PC-9 (cell line): ENCODE results near the gene GNAO1. TPM values are rescaled to one million over a fixed set of nuclear protein-coding genes. Genes with fewer than 3 reads are reported as not detected.

Experiments used
- BruUV-seq: library from RNA; stranded (reverse); fragments of 400-500 nt; replicated peaks from 2 replicates; lab custom pipeline; 2021; lab: Mats Ljungman, UMichigan
- CTCF ChIA-PET: fragments of 300-600 bp; sonication (Branson Sonifier 250); formaldehyde crosslinking; loops from one replicate; lab custom pipeline; 2022; ENCODE audit warnings: antibody characterized with exemption; lab: Charles Lee
- POLR2A ChIA-PET: fragments of 300-600 bp; sonication (Branson Sonifier 250); formaldehyde crosslinking; loops from one replicate; lab custom pipeline; 2022; ENCODE audit warnings: antibody characterized with exemption; ENCODE audit not compliant: unreplicated experiment; lab: Charles Lee
- DNase-seq, 2 experiments: peaks; one replicate each; pipeline versions ENCODE4 v3.0.0 to v3.0.0-alpha.2; 2015 to 2022; ENCODE audit warnings: mixed read lengths in 1 of 2
- H2AFZ ChIP-seq: fragments of 200-600 bp; sonication (generic); 2 replicates; pipeline ENCODE4 v1.8.1; 2017; ENCODE audit warnings: antibody characterized with exemption
- H3F3A ChIP-seq: fragments of 200-600 bp; sonication (generic); 2 replicates; pipeline ENCODE4 v1.8.1; 2017; ENCODE audit warnings: antibody characterized with exemption, mild to moderate bottlenecking, low read depth; ENCODE audit not compliant: insufficient read depth
- H3K27ac ChIP-seq: fragments of 200-600 bp; sonication (generic); 2 replicates; pipeline ENCODE4 v1.6.1; 2016; ENCODE audit warnings: mixed run types
- H3K27me3 ChIP-seq: fragments of 200-600 bp; sonication (generic); 2 replicates; pipeline ENCODE4 v1.6.1; 2016; ENCODE audit warnings: low read depth, mixed run types; ENCODE audit not compliant: insufficient read depth
- H3K36me3 ChIP-seq: fragments of 200-600 bp; sonication (generic); 2 replicates; pipeline ENCODE4 v1.6.1; 2016; ENCODE audit warnings: low read depth, mixed run types
- H3K4me1 ChIP-seq: fragments of 200-600 bp; sonication (generic); replicated peaks from 2 replicates; pipeline ENCODE4 v1.6.1; 2016; ENCODE audit warnings: mixed run types; ENCODE audit not compliant: insufficient read depth
- H3K4me2 ChIP-seq: fragments of 200-600 bp; sonication (generic); 2 replicates; pipeline ENCODE4 v1.6.1; 2017; ENCODE audit warnings: mixed run types
- H3K4me3 ChIP-seq: fragments of 200-600 bp; sonication (generic); 2 replicates; pipeline ENCODE4 v1.6.1; 2016; ENCODE audit warnings: mixed run types
- H3K79me2 ChIP-seq: fragments of 200-600 bp; sonication (generic); 2 replicates; pipeline ENCODE4 v1.6.1; 2017; ENCODE audit warnings: low read depth, mixed run types
- H3K9me2 ChIP-seq: fragments of 200-600 bp; sonication (generic); 2 replicates; pipeline ENCODE4 v1.8.1; 2017; ENCODE audit warnings: mild to moderate bottlenecking; ENCODE audit not compliant: insufficient read depth
- H3K9me3 ChIP-seq: fragments of 200-600 bp; sonication (generic); 2 replicates; pipeline ENCODE4 v1.8.1; 2016; ENCODE audit warnings: low read depth; ENCODE audit not compliant: insufficient read depth
- H4K20me1 ChIP-seq: fragments of 200-600 bp; sonication (generic); 2 replicates; pipeline ENCODE4 v1.8.1; 2017; ENCODE audit not compliant: insufficient read depth
- EZH2 ChIP-seq: fragments of 200-600 bp; sonication (generic); IDR thresholded peaks from 2 replicates; pipeline ENCODE4 v1.8.0; 2017; ENCODE audit warnings: antibody characterized with exemption, low read depth
- intact Hi-C: fragments of 100-400 bp; cut with micrococcal nuclease; formaldehyde crosslinking; loops from one replicate; pipeline ENCODE4 v1.10.0; 2022; ENCODE audit not compliant: unreplicated experiment
- total RNA-seq: library from RNA; stranded (reverse); gene quantifications from 2 replicates; pipeline ENCODE4 v1.2.3, GENCODE V29; 2021
- TF ChIP-seq, protein P1 (sequence below): fragments of 200-600 bp; sonication (generic); conservative IDR thresholded peaks from 2 replicates; pipeline ENCODE4 v1.6.1; 2017; ENCODE audit warnings: mixed run types, antibody characterized with exemption, mild to moderate bottlenecking, moderate library complexity

The GNAO1 gene
- total RNA-seq, 1 experiment from 2014 or later, result 2.8 TPM

GRCh38 chr16:56354016-56354415 lies 162.7 kb downstream of the GNAO1 start:
- no peak overlapping the region for H3K4me2 ChIP-seq
- ChIA-PET POLR2A (no interaction called here), CTCF (no interaction called here)
- H3K36me3 ChIP-seq, result no peaks in the 10 kb centered on the region
- peaks cover 37% of the 10 kb centered on the region for H3K4me1 ChIP-seq
- peaks cover 7% of the 10 kb centered on the region for H3F3A ChIP-seq
- no peak overlapping the region for H3K27ac ChIP-seq
- no peak overlapping the region for H2AFZ ChIP-seq
- no peaks in the 10 kb centered on the region for H3K27me3 ChIP-seq
- DNase-seq, result peak in 1 of 2 experiments; percentile 20
- H3K4me3 ChIP-seq, result no peak overlapping the region
- no peaks in the 10 kb centered on the region for H4K20me1 ChIP-seq
- no peaks in the 10 kb centered on the region for H3K79me2 ChIP-seq
- H3K9me3 ChIP-seq, result no peaks in the 10 kb centered on the region
- TF ChIP-seq, protein P1, sequence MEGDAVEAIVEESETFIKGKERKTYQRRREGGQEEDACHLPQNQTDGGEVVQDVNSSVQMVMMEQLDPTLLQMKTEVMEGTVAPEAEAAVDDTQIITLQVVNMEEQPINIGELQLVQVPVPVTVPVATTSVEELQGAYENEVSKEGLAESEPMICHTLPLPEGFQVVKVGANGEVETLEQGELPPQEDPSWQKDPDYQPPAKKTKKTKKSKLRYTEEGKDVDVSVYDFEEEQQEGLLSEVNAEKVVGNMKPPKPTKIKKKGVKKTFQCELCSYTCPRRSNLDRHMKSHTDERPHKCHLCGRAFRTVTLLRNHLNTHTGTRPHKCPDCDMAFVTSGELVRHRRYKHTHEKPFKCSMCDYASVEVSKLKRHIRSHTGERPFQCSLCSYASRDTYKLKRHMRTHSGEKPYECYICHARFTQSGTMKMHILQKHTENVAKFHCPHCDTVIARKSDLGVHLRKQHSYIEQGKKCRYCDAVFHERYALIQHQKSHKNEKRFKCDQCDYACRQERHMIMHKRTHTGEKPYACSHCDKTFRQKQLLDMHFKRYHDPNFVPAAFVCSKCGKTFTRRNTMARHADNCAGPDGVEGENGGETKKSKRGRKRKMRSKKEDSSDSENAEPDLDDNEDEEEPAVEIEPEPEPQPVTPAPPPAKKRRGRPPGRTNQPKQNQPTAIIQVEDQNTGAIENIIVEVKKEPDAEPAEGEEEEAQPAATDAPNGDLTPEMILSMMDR, result no peak
- TF ChIP-seq EZH2, result no peak
- intact Hi-C loops, result loop anchor here (10.0 kb wide), 1 partner anchor 351 kb away; no protein-coding TSS in a partner anchor
- no TSS peak for BruUV-seq
- H3K9me2 ChIP-seq, result no peaks in the 10 kb centered on the region

DNA sequence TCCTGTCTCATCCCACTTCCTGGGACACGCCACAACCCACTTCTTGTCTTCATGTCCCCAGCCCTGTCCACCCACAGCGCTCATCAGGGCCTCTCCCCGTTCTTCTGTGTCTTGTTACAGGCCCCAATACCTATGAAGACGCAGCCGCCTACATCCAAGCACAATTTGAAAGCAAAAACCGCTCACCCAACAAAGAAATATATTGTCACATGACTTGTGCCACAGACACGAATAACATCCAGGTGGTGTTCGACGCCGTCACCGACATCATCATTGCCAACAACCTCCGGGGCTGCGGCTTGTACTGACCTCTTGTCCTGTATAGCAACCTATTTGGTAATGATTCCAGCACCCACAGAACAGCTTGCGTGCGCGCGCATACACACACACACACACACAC lies 163.5 kb downstream of the GNAO1 start:
- no peak for TF ChIP-seq EZH2
- TF ChIP-seq, protein P1, result no peak
- Histone ChIP-seq H3K4me1 (peaks cover 37% of the 10 kb centered on the region), H4K20me1 (no peaks in the 10 kb centered on the region), H3K9me3 (no peaks in the 10 kb centered on the region), H3F3A (peaks cover 9% of the 10 kb centered on the region), H3K9me2 (no peaks in the 10 kb centered on the region), H2AFZ (no peak overlapping the region), H3K27ac (no peak overlapping the region), H3K4me3 (no peak overlapping the region), H3K36me3 (no peaks in the 10 kb centered on the region), H3K4me2 (no peak overlapping the region), H3K79me2 (no peaks in the 10 kb centered on the region), H3K27me3 (no peaks in the 10 kb centered on the region)
- ChIA-PET CTCF (no interaction called here), POLR2A (interaction anchor here (0.6 kb wide), 1 partner anchor 31 kb away, joined by 7 read pairs; no protein-coding TSS in a partner anchor)
- BruUV-seq, result no TSS peak
- peak in 1 of 2 experiments; percentile 9 for DNase-seq
- intact Hi-C loops, result loop anchor here (10.0 kb wide), 1 partner anchor 350 kb away; no protein-coding TSS in a partner anchor

DNA sequence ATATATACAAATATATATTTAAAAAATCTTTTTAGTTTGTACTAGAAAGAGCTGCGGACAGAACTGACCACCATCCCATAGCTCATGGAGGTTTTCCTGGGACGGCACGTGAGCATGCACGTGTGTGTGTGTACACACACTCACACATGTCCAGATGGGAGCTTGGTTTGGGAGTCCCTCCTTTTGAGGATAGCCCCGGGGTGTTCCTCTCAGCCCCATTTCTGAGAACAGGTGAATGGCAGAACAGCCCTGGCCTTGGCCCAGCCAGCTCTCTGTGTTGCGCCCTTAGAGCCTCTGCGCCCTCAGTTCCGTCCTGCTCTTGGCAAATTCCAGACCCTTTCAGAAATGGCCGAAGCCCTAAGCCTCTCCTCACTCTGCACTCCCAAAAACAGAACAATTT lies 163.9 kb downstream of the GNAO1 start:
- Histone ChIP-seq H3K4me3 (no peak overlapping the region), H3F3A (peaks cover 14% of the 10 kb centered on the region), H2AFZ (no peak overlapping the region), H3K9me2 (no peaks in the 10 kb centered on the region), H3K4me2 (no peak overlapping the region), H3K79me2 (no peaks in the 10 kb centered on the region), H3K27ac (no peak overlapping the region), H3K36me3 (no peaks in the 10 kb centered on the region), H3K27me3 (no peaks in the 10 kb centered on the region), H4K20me1 (no peaks in the 10 kb centered on the region), H3K9me3 (no peaks in the 10 kb centered on the region), H3K4me1 (peaks cover 37% of the 10 kb centered on the region)
- no TSS peak for BruUV-seq
- CTCF ChIA-PET, result no interaction called here
- no peak for TF ChIP-seq EZH2
- POLR2A ChIA-PET, result interaction anchor here (0.6 kb wide), 1 partner anchor 31 kb away, joined by 7 read pairs; no protein-coding TSS in a partner anchor
- peak in 1 of 2 experiments; percentile 4 for DNase-seq
- intact Hi-C loops, result loop anchor here (10.0 kb wide), 1 partner anchor 350 kb away; no protein-coding TSS in a partner anchor
